Kidney (tissue), 14 donors: ENCODE data around the gene C5orf52. TPM values are rescaled to one million over a fixed set of nuclear protein-coding genes. Genes with fewer than 3 reads are reported as not detected.

Experiments used
- DNase-seq, 5 donors: peaks; one replicate each; pipeline ENCODE4 v3.0.0-alpha.2; 2013 to 2020
- FAIRE-seq: peaks from 2 replicates; lab custom pipeline; 2012; peaks lifted over from hg19 to GRCh38; lab: Jason Lieb, UNC
- H3K27ac ChIP-seq, 2 donors: one replicate each; pipeline ENCODE4 v1.7.0; 2013; ENCODE audit warnings: low read depth in 2 of 2, low read length in 2 of 2, inconsistent platforms in 1 of 2
- H3K27me3 ChIP-seq: one replicate; pipeline ENCODE4 v1.7.1; 2013; ENCODE audit warnings: low read length, inconsistent platforms; ENCODE audit not compliant: control insufficient read depth, insufficient read depth
- H3K36me3 ChIP-seq, 3 donors: one replicate each; pipeline versions ENCODE4 v1.7.0 to v1.7.1; 2013; ENCODE audit warnings: low read length in 3 of 3, control low read depth in 1 of 3, inconsistent platforms in 1 of 3; ENCODE audit not compliant: insufficient read depth in 3 of 3, control insufficient read depth in 2 of 3
- H3K4me1 ChIP-seq, 3 donors: one replicate each; pipeline versions ENCODE4 v1.7.0 to v1.7.1; 2013; ENCODE audit warnings: low read length in 3 of 3, inconsistent platforms in 1 of 3, low read depth in 1 of 3; ENCODE audit not compliant: control insufficient read depth in 2 of 3, insufficient read depth in 2 of 3
- H3K4me3 ChIP-seq, 3 donors: one replicate each; pipeline versions ENCODE4 v1.7.0 to v1.8.1; 2013; ENCODE audit warnings: low read length in 3 of 3, control low read depth in 1 of 3, inconsistent platforms in 1 of 3
- H3K9ac ChIP-seq, 3 donors: one replicate each; pipeline versions ENCODE4 v1.7.0 to v1.7.1; 2013; ENCODE audit warnings: low read length in 3 of 3, control low read depth in 1 of 3, inconsistent platforms in 1 of 3
- H3K9me3 ChIP-seq, 3 donors: one replicate each; pipeline versions ENCODE4 v1.7.0 to v1.7.1; 2013; ENCODE audit warnings: low read length in 3 of 3, control low read depth in 1 of 3, inconsistent platforms in 1 of 3; ENCODE audit not compliant: control insufficient read depth in 2 of 3, insufficient read depth in 1 of 3
- intact Hi-C: fragments of 100-400 bp; cut with DNase I; formaldehyde crosslinking; loops from one replicate; pipeline ENCODE4 v1.11.1; 2022
- polyA plus RNA-seq: library from polyadenylated mRNA; stranded (reverse); fragments of 350-450 nt; fragmentation: Illumina TruSeq; extraction: RNeasy Lipid Tissue Mini Kit (QIAGEN cat#74804); gene quantifications from one replicate; pipeline ENCODE4 v1.2.3, GENCODE V29; 2014; ENCODE audit warnings: low read depth, low replicate concordance; ENCODE audit not compliant: insufficient read depth
- total RNA-seq: library from RNA; stranded (reverse); fragmentation: NEBNext Ultra II Directional; extraction: Animal tissue kit (Norgen Biotek cat#: 25700); gene quantifications from one replicate; pipeline ENCODE4 v1.2.1, GENCODE V29; 2021
- TF ChIP-seq, protein P1 (sequence below): IDR thresholded peaks from 3 replicates; pipeline ENCODE4 v1.5.1; 2012; ENCODE audit warnings: mild to moderate bottlenecking, moderate library complexity, borderline replicate concordance; ENCODE audit not compliant: insufficient read depth; ENCODE audit errors: extremely low read depth
- donor health status: control.
- donor health status: control.
- donor health status: control.
- donor health status: control.
- donor health status: control.
- donor health status: DM: yes; HTN: yes; CAD: no.
- donor health status: Normal renal cell carcinoma (clear cell type).

Gene C5orf52
- total and polyA plus RNA-seq, 2 donors from 2014 or later: not detected

DNA sequence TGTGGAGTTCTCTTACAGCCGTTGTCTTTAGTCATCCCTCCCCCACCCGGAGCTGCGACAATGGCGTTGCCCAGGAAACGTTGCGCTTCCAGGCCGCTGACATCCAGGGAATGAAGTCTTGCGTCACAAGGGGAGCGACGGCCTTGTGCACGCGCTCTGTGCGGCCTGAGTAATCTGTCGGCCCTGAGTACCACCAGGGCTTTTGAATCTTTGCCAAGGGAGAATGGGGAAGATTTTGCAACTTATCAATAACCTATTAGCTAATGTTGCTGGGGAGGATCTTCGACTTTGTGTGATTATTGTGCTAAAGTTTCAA is 19.0 kb upstream of the C5orf52 start, which contains the start of gene SOX30:
TSS of gene SOX30 (minus strand) at position 62 of the 316 bp plus-strand sequence. CDS start 360 bp downstream, outside the sequence.
- Histone ChIP-seq H3K36me3 (no peaks in the 10 kb centered on the region), H3K9me3 (peaks cover 0 to 13% (median 0%) of the 10 kb centered on the region in 3 donors), H3K9ac (no peak within 1 kb of the TSS), H3K4me1 (no peaks in the 10 kb centered on the region), H3K27ac (no peak within 1 kb of the TSS), H3K27me3 (no peaks in the 10 kb centered on the region), H3K4me3 (peak within 1 kb of the TSS in 2 of 3 donors; percentile 36 to 51)
- DNase-seq (no peak), FAIRE-seq (no peak)
- intact Hi-C loops: no loop called here
- TF ChIP-seq, protein P1, sequence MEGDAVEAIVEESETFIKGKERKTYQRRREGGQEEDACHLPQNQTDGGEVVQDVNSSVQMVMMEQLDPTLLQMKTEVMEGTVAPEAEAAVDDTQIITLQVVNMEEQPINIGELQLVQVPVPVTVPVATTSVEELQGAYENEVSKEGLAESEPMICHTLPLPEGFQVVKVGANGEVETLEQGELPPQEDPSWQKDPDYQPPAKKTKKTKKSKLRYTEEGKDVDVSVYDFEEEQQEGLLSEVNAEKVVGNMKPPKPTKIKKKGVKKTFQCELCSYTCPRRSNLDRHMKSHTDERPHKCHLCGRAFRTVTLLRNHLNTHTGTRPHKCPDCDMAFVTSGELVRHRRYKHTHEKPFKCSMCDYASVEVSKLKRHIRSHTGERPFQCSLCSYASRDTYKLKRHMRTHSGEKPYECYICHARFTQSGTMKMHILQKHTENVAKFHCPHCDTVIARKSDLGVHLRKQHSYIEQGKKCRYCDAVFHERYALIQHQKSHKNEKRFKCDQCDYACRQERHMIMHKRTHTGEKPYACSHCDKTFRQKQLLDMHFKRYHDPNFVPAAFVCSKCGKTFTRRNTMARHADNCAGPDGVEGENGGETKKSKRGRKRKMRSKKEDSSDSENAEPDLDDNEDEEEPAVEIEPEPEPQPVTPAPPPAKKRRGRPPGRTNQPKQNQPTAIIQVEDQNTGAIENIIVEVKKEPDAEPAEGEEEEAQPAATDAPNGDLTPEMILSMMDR: no peak

DNA sequence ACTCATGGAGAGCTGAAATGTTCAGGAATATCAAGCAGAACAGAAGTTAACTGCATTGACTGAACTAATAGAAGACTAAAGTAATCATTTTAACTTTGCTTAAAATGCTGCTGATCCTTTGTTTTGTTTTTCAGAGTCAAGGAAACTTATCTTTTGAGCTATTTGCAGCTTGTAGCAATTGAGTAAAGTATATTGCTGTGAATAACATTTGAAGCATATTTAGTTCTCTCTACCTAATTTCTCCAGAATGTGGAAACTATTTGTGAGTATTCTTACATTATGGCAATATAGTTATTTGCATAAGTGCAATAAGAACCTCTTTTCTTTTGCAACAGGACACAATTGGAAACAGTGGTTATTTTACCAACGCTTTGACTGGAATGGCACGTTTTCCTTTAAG is 13.8 kb upstream of the C5orf52 start:
- Histone ChIP-seq H3K27me3 (no peaks in the 10 kb centered on the region), H3K4me3 (no peak overlapping the region), H3K27ac (no peak overlapping the region), H3K4me1 (peaks cover 0 to 2% (median 0%) of the 10 kb centered on the region in 3 donors), H3K36me3 (no peaks in the 10 kb centered on the region), H3K9me3 (peaks cover 0 to 20% (median 5%) of the 10 kb centered on the region in 3 donors), H3K9ac (no peak overlapping the region)
- no peak for FAIRE-seq
- TF ChIP-seq, protein P1: no peak
- DNase-seq: no peak
- intact Hi-C loops: no loop called here

GRCh38 chr5:157658893-157659292 is 12.4 kb upstream of the C5orf52 start:
- H3K27me3 ChIP-seq: no peaks in the 10 kb centered on the region
- no peaks in the 10 kb centered on the region for H3K36me3 ChIP-seq
- FAIRE-seq (no peak), DNase-seq (no peak)
- TF ChIP-seq, protein P1: no peak
- H3K4me3 ChIP-seq: no peak overlapping the region
- peaks cover 0 to 14% (median 5%) of the 10 kb centered on the region in 3 donors for H3K9me3 ChIP-seq
- no peak overlapping the region for H3K9ac ChIP-seq
- peaks cover 0 to 2% (median 0%) of the 10 kb centered on the region in 3 donors for H3K4me1 ChIP-seq
- intact Hi-C loops: no loop called here
- H3K27ac ChIP-seq: no peak overlapping the region
